HFFc6 (cell line): ENCODE data around the gene NAXD. TPM values are rescaled to one million over a fixed set of nuclear protein-coding genes. Genes with fewer than 3 reads are reported as not detected.

ENCODE experiments used
- DNase-seq: peaks from one replicate; pipeline ENCODE4 v3.0.0-alpha.2; 2018
- H3K27ac Mint-ChIP-seq: 2 replicates; pipeline ENCODE4 v1.8.0; 2020; ENCODE audit warnings: mild to moderate bottlenecking, mixed read lengths
- H3K27me3 Mint-ChIP-seq: 2 replicates; pipeline ENCODE4 v1.8.0; 2021; ENCODE audit warnings: mild to moderate bottlenecking, moderate library complexity, mixed read lengths; ENCODE audit not compliant: insufficient read depth
- H3K36me3 Mint-ChIP-seq: 2 replicates; pipeline ENCODE4 v1.8.0; 2021; ENCODE audit warnings: low read depth, mixed read lengths
- H3K4me1 Mint-ChIP-seq: 2 replicates; pipeline ENCODE4 v1.8.0; 2020; ENCODE audit warnings: low read depth, mixed read lengths
- H3K4me3 Mint-ChIP-seq: 2 replicates; pipeline ENCODE4 v1.8.0; 2020; ENCODE audit warnings: mild to moderate bottlenecking, moderate library complexity, mixed read lengths
- H3K9me3 Mint-ChIP-seq: 2 replicates; pipeline ENCODE4 v1.8.0; 2020; ENCODE audit warnings: mild to moderate bottlenecking, mixed read lengths
- total RNA-seq, 6 experiments: library from RNA; stranded (reverse); fragmentation: NEBNext Ultra II Directional; extraction: Animal tissue kit (Norgen Biotek cat#: 25700); gene quantifications; 2 replicates in 1 of 6; 3 replicates in 5 of 6; pipeline ENCODE4 v1.2.3, GENCODE V29; 2021
- TF ChIP-seq, protein P1 (sequence below): fragments of 200-600 bp; sonication (generic); IDR thresholded peaks from 2 replicates; pipeline ENCODE4 v1.5.0; 2021; ENCODE audit warnings: antibody characterized with exemption, mild to moderate bottlenecking

The NAXD gene
- total RNA-seq, 6 experiments from 2014 or later, result 20.3 to 27.4 (median 22.8) TPM

DNA sequence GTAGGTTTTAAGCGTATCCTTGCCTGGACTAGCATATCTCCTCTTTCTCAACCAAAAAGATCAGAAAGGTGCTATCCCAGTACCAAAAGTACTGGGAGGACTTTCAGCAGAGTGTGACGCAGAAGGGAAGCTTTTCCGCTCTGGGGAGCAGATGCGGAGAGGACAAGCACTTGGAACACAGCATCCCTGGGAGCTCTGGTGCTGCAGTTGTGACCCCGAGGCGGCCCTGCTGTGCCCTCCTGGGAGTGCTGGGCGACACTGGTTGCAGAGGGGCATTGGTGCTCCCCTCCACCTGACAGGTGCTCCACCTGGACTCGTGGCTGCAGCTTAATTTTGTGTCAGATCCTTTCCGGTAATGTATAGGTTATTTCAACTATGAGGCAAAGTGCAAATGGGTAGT is 3.4 kb downstream of the NAXD start:
- Mint-ChIP-seq H3K36me3 (peaks cover 5% of the 10 kb centered on the region), H3K9me3 (peaks cover 4% of the 10 kb centered on the region), H3K4me1 (peaks cover 29% of the 10 kb centered on the region), H3K27ac (no peak overlapping the region), H3K4me3 (no peak overlapping the region), H3K27me3 (peaks cover 2% of the 10 kb centered on the region)
- TF ChIP-seq, protein P1, sequence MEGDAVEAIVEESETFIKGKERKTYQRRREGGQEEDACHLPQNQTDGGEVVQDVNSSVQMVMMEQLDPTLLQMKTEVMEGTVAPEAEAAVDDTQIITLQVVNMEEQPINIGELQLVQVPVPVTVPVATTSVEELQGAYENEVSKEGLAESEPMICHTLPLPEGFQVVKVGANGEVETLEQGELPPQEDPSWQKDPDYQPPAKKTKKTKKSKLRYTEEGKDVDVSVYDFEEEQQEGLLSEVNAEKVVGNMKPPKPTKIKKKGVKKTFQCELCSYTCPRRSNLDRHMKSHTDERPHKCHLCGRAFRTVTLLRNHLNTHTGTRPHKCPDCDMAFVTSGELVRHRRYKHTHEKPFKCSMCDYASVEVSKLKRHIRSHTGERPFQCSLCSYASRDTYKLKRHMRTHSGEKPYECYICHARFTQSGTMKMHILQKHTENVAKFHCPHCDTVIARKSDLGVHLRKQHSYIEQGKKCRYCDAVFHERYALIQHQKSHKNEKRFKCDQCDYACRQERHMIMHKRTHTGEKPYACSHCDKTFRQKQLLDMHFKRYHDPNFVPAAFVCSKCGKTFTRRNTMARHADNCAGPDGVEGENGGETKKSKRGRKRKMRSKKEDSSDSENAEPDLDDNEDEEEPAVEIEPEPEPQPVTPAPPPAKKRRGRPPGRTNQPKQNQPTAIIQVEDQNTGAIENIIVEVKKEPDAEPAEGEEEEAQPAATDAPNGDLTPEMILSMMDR, result no peak
- DNase-seq, result no peak

DNA sequence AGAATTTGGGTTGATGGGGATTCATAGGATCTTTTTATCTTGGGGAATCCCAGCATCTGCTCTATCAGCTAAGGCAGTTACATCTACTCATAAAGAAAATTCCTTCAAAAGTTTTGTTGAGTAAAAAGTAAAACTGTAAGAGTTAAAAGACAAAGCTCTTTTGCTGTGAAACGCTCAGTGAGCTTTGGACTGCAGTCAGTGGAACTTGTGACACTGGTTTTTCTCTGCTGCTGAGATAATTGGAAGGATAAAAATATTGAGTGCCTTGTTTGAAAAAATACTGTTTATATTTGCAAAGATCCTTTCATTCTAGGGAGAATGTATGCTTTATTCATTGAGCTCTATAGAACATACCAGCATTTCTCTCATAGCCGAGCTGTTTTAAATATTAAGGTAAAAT is 5.3 kb downstream of the NAXD start:
- Mint-ChIP-seq H3K4me3 (no peak overlapping the region), H3K9me3 (no peaks in the 10 kb centered on the region), H3K4me1 (peaks cover 23% of the 10 kb centered on the region), H3K27ac (no peak overlapping the region), H3K36me3 (no peaks in the 10 kb centered on the region; the same call in 1 of the 2 replicates), H3K27me3 (no peaks in the 10 kb centered on the region; the same call in 1 of the 2 replicates)
- TF ChIP-seq, protein P1, result no peak
- no peak for DNase-seq

DNA sequence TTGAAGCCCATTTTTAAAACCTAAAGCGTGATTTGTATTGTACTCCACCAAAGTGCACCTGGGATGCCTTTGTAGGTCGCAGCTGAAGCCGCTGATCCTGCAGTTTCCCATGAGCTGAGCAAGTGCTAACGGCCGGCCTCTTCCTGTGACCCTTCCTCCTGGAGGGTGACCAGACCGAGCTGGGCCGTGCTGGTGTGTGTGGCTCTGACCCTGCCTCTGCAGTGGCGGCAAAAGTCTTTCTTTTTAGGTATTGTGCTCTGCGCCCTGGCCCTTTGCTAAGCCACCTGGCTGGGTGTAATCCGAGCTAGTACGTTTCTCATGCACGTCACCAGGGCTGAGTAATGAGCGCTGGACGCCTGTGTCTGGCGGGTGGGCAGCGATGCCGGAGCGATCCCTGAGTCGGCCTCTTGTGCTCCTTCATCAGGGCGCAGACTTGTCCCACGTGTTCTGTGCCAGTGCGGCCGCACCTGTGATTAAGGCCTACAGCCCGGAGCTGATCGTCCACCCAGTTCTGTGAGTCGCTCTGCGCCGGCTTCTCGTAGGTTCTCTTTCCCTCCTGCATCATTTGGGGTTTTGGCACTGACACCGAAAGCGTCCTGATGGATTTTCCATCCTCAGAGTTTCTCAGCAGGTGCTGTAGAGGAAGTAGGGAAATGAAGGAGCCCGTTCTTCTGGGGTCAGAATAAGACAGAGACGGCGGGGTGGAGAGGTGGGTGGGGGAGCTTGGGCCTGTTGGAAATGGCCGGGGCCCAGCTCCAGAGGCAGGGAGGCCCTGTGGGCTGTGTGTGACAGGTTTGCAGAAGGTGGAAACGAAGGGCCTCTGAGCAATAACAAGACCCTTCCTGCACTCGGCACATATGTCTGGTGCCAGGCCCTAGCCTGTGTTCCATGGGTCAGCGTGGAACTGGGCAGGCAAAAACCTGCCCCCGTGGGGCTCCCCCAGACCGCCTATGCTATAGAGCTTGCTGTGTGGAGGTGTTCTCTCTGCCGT is 9.7 kb downstream of the NAXD start:
- H3K36me3 Mint-ChIP-seq, result peaks cover 9% of the 10 kb centered on the region
- no peaks in the 10 kb centered on the region for H3K4me1 Mint-ChIP-seq
- H3K4me3 Mint-ChIP-seq, result no peak overlapping the region
- peaks cover 2% of the 10 kb centered on the region; the same call in 1 of the 2 replicates for H3K27me3 Mint-ChIP-seq
- no peak for DNase-seq
- TF ChIP-seq, protein P1, result no peak
- peak overlapping the region; percentile 24; the same call in 1 of the 2 replicates for H3K27ac Mint-ChIP-seq
- H3K9me3 Mint-ChIP-seq, result no peaks in the 10 kb centered on the region

DNA sequence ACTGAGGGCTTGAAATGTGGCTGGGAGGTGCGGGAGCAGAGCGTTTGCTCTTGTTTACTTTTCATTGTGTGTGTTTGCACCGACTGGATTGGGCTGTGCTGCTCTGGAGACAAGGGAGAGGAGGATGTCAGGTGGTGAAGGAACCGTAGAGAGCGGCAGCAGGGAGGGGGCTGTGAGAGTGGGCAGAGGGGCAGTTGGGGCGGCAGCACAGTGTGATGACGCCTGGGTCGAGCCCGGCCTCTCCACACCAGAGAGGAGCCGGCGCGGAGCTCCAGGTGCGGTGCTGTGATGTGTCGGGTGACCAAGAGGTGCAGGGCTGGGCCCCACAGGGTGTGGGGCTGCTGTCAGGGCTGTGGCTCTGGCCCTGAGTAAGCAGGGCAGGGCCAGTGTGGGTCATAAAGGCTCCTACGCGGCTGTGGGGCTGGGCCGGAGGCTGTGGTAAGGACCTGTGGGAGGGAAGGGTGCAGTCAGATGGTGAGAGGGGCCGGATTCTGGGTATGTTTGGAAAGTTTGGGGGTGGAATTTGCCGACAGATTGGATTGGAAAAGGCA is 10.5 kb downstream of the NAXD start:
- peaks cover 4% of the 10 kb centered on the region; the same call in 1 of the 2 replicates for H3K27me3 Mint-ChIP-seq
- H3K36me3 Mint-ChIP-seq, result peaks cover 9% of the 10 kb centered on the region
- TF ChIP-seq, protein P1, result no peak
- peak overlapping the region; percentile 36; the same call in 1 of the 2 replicates for H3K27ac Mint-ChIP-seq
- no peaks in the 10 kb centered on the region for H3K4me1 Mint-ChIP-seq
- no peaks in the 10 kb centered on the region for H3K9me3 Mint-ChIP-seq
- DNase-seq, result no peak
- no peak overlapping the region for H3K4me3 Mint-ChIP-seq

DNA sequence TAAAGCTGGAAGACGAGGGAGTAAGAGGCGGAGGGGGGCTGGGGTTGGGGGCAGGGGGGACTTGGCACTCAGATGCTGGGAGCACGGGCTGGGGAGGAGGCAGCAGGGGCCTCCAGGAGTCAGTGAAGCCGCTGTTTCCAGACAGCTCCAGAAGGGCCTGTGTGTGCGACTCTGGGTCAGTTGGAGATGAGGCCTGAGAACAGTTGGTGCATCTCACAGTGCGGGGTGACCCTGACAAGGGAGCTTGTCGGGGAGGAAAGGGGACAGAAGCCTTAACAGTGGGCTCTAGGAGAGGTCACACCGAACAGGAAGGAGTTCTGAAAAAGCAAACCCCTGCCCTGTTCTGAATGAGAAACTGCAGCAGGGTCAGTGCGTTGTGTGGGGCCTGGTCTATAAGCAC is 11.2 kb downstream of the NAXD start:
- TF ChIP-seq, protein P1, result no peak
- Mint-ChIP-seq H3K36me3 (peaks cover 9% of the 10 kb centered on the region), H3K4me1 (no peaks in the 10 kb centered on the region), H3K27ac (peak overlapping the region; percentile 36), H3K4me3 (no peak overlapping the region), H3K27me3 (peaks cover 5% of the 10 kb centered on the region; the same call in 1 of the 2 replicates), H3K9me3 (no peaks in the 10 kb centered on the region)
- DNase-seq, result no peak
